Stimulated activated CD8-positive, alpha-beta memory T cell treated with anti-CD3 and anti-CD28 coated beads, Interleukin-12 subunit alpha, Interleukin-12 subunit beta, amount 100 ng/mL, for 24 hours (primary cell): ENCODE results near the gene BCL2A1.
"Not testable (repeated sequence)": the region's sequence is repeated elsewhere in the genome, so short reads cannot be mapped to it uniquely, and the experiment has no call there.

Experiments
- DNase-seq: peaks from one replicate; pipeline ENCODE4 v3.0.0-alpha.2; 2020; ENCODE audit errors: extremely low read depth

Gene BCL2A1

GRCh38 chr15:79970624-79971434 is at the start of gene BCL2A1:
Gene BCL2A1 (minus strand): TSS chr15:79971196. CDS start chr15:79971119, 77 bp downstream.
- DNase-seq = peak; percentile 35

DNA sequence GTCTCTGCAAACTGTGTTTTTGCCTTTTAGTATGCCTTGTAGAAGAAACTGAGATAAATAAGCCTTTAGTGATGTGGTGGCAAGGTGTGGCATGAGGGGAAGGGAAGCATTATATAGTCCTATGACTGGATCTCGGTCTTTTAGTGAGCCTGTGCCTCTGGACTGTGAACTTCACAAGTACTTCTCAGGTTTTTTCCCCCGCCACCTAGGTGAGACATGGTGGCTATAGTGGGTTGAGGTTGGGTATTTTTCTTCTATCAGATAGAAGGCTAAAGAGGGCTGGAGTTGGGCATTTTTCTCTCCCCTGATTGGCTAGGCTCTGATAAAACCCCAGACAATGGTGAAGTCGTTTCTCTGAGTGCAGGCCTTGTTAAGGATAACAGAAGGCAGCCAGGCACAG is 49.7 kb upstream of the BCL2A1 start:
- DNase-seq = no peak

DNA sequence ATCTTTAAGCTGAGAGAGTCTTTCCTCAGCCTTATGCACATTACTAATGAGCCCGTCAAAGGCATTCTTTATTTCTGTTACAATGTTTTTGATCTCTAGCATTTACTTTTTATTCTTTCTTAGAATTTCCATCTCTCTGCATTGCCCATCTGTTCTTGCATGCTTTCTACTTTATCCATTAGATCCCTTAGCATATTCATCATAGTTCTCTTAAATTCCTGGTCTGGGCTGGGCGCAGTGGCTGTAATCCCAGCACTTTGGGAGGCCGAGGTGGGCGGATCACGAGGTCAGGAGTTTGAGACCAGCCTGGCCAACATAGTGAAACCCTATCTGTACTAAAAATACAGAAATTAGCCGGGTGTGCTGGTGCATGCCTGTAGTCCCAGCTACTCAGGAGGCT is 49.2 kb upstream of the BCL2A1 start:
- DNase-seq = not testable (repeated sequence)

- no peak for DNase-seq
Observed at GRCh38 chr15:80019168-80019745, 48.3 kb upstream of the BCL2A1 start.

- not testable (repeated sequence) for DNase-seq
Observed at GRCh38 chr15:80017139-80017538, 46.1 kb upstream of the BCL2A1 start.

GRCh38 chr15:80016506-80016905 is 45.5 kb upstream of the BCL2A1 start:
- not testable (repeated sequence) for DNase-seq

DNA sequence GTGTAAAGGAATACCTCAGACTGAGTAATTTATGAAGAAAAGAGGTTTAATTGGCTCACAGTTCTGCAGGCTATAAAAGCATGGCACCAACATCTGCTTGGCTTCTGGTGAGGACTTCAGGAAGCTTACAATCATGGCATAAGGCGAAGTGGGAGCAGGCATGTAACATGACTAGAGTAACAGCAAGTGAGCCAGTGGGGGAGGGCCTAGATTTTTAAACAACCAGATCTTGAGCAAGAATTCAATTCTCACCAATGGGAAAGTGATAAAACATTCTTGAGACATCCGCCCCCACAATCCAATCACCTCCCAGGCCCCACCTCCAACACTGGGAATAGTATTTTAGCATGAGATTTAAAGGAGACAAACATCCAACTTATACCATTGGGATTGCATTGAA is 44.2 kb upstream of the BCL2A1 start:
- DNase-seq = no peak

- DNase-seq = not testable (repeated sequence)
Observed at GRCh38 chr15:80014186-80014585, 43.2 kb upstream of the BCL2A1 start.

DNA sequence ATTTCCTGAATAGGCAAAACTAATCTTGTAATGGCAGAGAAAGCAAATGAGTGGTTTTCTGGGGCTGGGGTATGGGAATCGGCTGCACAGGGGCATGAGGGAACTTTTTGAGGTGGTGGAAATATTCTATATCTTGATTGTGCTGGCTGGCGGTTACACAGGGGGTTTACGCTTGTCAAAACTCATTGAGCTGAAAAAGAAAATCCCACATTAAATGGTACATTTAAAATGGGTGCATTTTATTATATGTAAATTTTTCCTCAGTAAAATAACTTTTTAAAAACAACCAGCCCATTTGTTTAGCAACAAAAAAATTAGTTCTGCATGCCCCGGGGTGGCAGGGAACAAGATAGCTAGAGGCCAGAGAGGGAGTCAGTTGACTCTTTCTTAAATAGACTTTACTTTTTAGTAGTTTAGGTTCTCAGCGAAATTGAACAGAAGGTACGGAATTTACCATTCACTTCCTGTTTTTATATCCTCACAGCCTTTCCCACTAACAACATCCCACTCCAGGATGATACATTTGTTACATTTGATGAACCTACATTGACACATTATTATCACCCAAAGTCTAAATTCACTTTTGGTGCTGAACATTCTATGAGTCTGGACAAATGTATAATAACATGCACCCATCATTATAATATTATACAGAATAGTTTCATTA is 41.2 kb upstream of the BCL2A1 start:
- no peak for DNase-seq

DNA sequence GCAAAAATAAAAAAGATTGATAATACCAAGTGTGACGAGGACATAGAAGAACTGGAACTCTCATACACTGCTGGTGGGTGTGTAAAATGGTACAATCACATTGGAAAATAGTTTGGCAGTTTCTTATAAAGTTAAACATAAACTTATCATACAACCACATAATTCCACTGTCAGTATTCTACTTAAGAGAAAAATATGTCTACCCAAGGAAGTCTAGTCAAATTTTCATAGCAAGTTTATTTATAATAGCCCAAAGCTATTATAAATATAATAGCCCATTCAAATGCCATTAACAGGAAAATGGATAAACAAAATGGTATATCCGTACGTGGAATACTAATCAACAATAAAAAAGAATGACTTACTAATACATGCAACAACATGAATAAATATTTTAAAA is 40.6 kb upstream of the BCL2A1 start:
- no peak for DNase-seq

GRCh38 chr15:80011041-80011523 is 40.1 kb upstream of the BCL2A1 start:
- DNase-seq = not testable (repeated sequence)

DNA sequence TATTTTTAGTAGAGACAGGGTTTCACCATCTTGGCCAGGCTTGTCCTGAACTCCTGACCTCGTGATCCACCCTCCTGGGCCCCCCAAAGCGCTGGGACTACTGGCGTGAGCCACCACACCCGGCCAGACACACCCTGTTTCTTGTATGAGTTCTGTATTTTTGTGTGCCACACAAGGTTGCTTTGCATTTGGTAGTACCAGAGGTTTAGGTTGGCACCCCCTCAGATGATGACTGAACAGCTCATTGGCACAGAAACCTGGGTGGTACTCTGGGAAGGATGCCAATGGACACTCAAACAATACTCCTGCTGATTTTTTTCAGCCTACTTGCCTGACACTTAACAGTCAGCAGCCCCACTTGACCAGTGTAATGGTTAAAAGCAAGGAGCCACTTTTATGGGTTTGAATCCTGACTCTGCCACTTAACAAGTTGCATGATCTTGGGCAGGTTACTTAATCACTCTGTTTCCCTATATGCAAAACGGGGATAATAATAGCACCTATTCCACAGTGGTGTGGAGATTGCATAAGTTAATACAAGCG is 39.2 kb upstream of the BCL2A1 start:
- no peak for DNase-seq

DNA sequence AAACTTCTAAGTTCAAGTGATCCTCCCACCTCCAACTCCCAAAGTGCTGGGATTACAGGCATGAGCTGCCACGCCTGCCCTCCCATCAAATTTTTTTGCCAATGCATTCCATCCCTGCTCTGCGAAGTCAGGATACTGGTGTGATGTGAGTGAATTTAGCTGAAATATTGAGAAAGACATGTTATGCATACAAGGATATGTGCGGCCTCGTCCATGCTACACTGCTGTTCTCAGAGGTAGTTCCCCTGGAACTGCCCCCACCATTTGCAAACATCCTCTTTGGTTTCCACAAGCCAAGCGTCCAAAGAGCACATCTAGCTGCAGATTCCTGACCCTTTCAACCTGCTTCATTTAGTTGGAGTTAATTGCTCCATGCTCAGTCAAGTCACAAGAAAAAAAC is 36.5 kb upstream of the BCL2A1 start:
- no peak for DNase-seq

DNA sequence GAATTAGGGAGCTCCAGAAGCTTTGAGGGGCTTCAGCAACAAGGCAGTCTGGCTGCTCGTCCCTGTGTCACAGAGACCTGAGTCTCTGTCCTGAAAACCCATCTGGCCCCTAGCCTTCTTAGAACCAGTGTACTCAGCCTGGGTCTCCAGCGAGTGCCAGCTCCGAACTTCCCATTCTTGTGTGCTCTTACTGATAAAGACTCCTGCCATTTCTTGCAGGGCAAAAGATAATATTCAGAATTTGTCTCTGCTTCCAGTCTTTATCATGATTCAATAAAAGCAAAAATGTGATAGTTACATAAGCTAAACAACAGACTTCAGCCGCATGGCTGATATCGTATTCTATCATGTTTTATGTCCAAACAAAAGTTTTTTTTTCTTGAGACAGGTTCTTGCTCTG is 36.0 kb upstream of the BCL2A1 start:
- no peak for DNase-seq

- no peak for DNase-seq
Observed at GRCh38 chr15:80003934-80004472, 33.0 kb upstream of the BCL2A1 start.

- DNase-seq = no peak
Observed at GRCh38 chr15:80003171-80003570, 32.2 kb upstream of the BCL2A1 start.

- no peak for DNase-seq
Observed at GRCh38 chr15:80002267-80002666, 31.3 kb upstream of the BCL2A1 start.

DNA sequence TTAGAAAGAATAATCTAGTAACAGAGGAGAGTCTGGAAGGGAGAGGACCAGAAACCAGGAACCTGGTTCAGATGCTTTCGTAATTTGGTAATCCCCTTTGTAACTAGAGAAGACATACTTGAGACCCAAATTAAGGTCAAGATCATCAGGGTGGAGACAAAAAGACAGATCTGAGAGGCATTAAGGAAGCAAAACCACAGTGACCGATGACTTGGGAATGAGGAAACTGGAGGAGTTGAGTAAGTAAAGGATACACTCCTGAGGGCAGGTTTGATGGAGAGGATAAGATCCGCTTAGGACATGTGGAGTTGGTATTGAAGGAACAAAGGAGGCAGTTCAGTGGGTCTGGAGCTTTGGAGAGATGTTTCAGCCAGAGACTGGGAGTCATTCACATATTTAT is 23.6 kb upstream of the BCL2A1 start:
- no peak for DNase-seq

DNA sequence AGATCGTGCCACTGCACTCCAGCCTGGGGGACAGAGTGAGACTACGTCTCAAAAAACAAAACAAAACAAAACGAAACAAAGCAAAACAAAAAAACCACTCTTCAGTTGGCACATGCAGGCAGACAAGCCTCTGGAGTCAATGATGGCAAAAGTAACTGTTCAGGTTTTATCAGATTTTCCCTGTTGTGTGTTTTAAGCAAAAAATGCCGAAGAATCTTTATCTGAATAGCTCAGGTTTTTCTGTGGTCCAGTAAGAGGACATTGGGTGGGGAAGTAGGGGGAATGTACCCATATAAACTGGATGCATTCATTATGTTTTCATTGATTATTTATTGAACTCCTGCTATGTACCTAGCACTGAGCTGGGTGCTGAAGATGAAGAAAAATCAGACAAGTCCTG is 20.8 kb upstream of the BCL2A1 start:
- DNase-seq = no peak

DNA sequence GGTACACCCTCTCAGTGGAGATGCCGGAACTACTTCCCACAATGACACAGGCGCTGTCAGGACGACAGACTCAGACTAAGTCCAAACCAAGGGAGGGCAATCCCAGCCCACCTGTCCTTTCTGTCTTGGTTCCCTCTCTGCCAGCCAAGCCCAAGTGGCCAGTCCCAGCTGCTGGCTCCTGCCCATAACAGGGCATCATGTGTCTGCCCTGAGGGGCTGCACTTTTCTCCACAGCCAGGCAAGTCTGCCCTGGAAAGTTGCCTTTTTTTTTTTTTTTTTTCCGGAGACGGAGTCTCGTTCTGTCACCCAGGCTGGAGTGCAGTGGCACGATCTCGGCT is 20.0 kb upstream of the BCL2A1 start:
- DNase-seq = no peak

- DNase-seq = no peak
Observed at GRCh38 chr15:79990280-79990996, 19.4 kb upstream of the BCL2A1 start.

GRCh38 chr15:79989682-79990081 is 18.7 kb upstream of the BCL2A1 start:
- DNase-seq = no peak
